ENCODE data around the gene SNX2. TPM values are rescaled to one million over a fixed set of nuclear protein-coding genes. Genes with fewer than 3 reads are reported as not detected.

Gene SNX2
- total RNA-seq, 1 donor from 2014 or later, result 72.7 TPM

DNA sequence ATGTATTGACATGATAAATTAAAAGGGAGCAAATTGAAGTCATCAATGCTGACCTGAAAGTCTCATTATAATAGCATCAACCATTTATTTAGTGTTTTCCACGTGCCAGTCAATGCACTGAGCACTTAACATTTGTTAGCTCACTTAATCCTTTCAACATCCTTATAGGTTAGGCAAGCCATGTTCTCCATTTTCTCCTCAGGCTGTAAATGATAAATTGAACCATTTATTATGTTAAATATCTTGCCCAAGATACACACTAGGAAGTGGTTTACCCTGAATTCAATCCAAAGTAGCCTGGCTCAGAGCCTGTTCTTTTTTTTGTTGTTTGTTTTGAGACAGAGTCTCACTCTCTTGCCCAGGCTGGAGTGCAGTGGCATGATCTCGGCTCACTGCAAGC is 25.0 kb upstream of the SNX2 start:
- peaks cover 7% of the 10 kb centered on the region for H3K4me1 Mint-ChIP-seq
- H3K36me3 Mint-ChIP-seq (ENCODE audit: low read depth), result no peaks in the 10 kb centered on the region
- no peak overlapping the region for H3K27ac Mint-ChIP-seq (ENCODE audit: unreplicated experiment)
- H3K4me3 Mint-ChIP-seq, result no peak overlapping the region
- no peak for DNase-seq (ENCODE audit: low read depth, low spot score)
- no peaks in the 10 kb centered on the region for H3K27me3 Mint-ChIP-seq (ENCODE audit: low read depth)
- peaks cover 2% of the 10 kb centered on the region for H3K9me3 Mint-ChIP-seq
- TF ChIP-seq CTCF (conservative IDR thresholded peaks at IDR 0.05), result no peak

GRCh38 chr5:122751293-122751782 is 23.5 kb upstream of the SNX2 start:
- Mint-ChIP-seq H3K4me3 (no peak overlapping the region), H3K27ac (ENCODE audit: unreplicated experiment) (no peak overlapping the region)
- no peak for DNase-seq (ENCODE audit: low read depth, low spot score)

DNA sequence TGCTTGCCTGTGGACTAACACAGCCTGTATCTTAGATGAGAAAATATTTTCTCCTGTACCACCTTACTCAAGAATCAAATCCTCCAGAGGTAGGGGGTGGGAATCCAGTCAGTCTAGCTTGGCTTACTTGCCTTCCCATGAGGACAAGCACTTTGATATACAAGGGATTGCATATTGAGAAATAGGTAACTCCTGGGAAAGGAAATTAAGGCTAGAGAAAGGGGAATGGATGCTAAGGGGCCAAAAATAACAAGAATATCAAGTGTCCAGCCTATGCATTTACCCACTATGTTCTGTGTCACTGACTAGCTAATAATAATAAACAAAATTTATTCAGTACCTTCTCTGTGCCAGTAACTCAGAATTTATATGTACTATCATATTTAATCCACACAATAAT is 21.4 kb upstream of the SNX2 start:
- Mint-ChIP-seq H3K27me3 (ENCODE audit: low read depth) (no peaks in the 10 kb centered on the region), H3K27ac (ENCODE audit: unreplicated experiment) (no peak overlapping the region), H3K4me3 (no peak overlapping the region), H3K36me3 (ENCODE audit: low read depth) (no peaks in the 10 kb centered on the region), H3K4me1 (peaks cover 18% of the 10 kb centered on the region), H3K9me3 (peaks cover 2% of the 10 kb centered on the region)
- no peak for TF ChIP-seq CTCF (conservative IDR thresholded peaks at IDR 0.05)
- no peak for DNase-seq (ENCODE audit: low read depth, low spot score)

More at GRCh38 chr5:122751293-122751782, 23.5 kb upstream of the SNX2 start:
- Mint-ChIP-seq H3K36me3 (ENCODE audit: low read depth) (no peaks in the 10 kb centered on the region), H3K4me1 (peaks cover 15% of the 10 kb centered on the region), H3K27me3 (ENCODE audit: low read depth) (no peaks in the 10 kb centered on the region), H3K9me3 (peaks cover 2% of the 10 kb centered on the region)
- TF ChIP-seq CTCF (conservative IDR thresholded peaks at IDR 0.05), result no peak

- Mint-ChIP-seq H3K27ac (ENCODE audit: unreplicated experiment) (no peak overlapping the region), H3K4me3 (no peak overlapping the region), H3K27me3 (ENCODE audit: low read depth) (no peaks in the 10 kb centered on the region), H3K36me3 (ENCODE audit: low read depth) (no peaks in the 10 kb centered on the region), H3K4me1 (peaks cover 18% of the 10 kb centered on the region), H3K9me3 (peaks cover 2% of the 10 kb centered on the region)
- DNase-seq (ENCODE audit: low read depth, low spot score), result no peak
- no peak for TF ChIP-seq CTCF (conservative IDR thresholded peaks at IDR 0.05)
Observed at GRCh38 chr5:122755783-122756182, 19.1 kb upstream of the SNX2 start.

- peaks cover 15% of the 10 kb centered on the region for H3K4me1 Mint-ChIP-seq
- H3K4me3 Mint-ChIP-seq, result no peak overlapping the region
- H3K9me3 Mint-ChIP-seq, result peaks cover 2% of the 10 kb centered on the region
- no peaks in the 10 kb centered on the region for H3K27me3 Mint-ChIP-seq (ENCODE audit: low read depth)
- H3K36me3 Mint-ChIP-seq (ENCODE audit: low read depth), result no peaks in the 10 kb centered on the region
- no peak for DNase-seq (ENCODE audit: low read depth, low spot score)
- no peak for TF ChIP-seq CTCF (conservative IDR thresholded peaks at IDR 0.05)
- no peak overlapping the region for H3K27ac Mint-ChIP-seq (ENCODE audit: unreplicated experiment)
Observed at GRCh38 chr5:122756264-122756911, 18.5 kb upstream of the SNX2 start.

All from neural crest cell (in vitro differentiated cells).